Measurements from ENCODE around the gene VCL.
"Not testable (repeated sequence)": the region's sequence is repeated elsewhere in the genome, so short reads cannot be mapped to it uniquely, and the experiment has no call there.

VCL gene
- total RNA-seq, result 92.7 to 115 reads per million in 2 donors

GRCh38 chr10:73997787-73998622 lies at the start of gene VCL:
TSS of gene VCL (plus strand) at chr10:73998116. CDS start at chr10:73998208, 92 bp downstream.
- DNase-seq, result peak; percentile 93

DNA sequence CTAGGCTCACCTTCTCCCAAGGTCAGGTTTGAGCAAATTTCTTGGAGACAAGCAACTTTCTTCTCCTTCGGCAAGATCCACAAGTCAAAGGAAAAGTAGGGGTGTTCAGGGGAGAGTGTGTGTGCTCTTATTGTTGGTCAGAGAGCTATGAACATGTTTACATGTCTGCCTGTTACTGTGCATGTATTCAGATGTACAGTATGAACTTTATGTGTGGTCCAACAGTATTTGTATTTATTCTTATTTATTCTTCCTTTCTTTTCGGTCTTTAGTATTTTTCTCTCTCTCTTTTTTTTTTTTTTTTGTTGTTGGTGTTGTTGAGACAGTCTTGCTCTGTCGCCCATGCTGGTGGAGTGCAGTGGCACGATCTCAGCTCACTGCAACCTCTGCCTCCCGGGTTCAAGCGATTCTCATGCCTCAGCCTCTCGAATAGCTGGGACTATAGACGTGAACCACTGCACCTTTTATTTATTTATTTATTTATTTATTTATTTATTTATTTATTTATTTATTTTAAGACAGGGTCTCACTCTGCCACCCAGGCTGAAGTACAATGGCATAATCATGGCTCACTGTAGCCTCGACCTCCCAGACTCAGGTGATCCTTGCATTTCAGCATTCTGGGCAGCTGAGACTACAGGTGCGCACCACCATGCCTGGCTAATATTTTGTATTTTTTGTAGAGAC lies 48.8 kb upstream of the VCL start:
- DNase-seq, result no peak

DNA sequence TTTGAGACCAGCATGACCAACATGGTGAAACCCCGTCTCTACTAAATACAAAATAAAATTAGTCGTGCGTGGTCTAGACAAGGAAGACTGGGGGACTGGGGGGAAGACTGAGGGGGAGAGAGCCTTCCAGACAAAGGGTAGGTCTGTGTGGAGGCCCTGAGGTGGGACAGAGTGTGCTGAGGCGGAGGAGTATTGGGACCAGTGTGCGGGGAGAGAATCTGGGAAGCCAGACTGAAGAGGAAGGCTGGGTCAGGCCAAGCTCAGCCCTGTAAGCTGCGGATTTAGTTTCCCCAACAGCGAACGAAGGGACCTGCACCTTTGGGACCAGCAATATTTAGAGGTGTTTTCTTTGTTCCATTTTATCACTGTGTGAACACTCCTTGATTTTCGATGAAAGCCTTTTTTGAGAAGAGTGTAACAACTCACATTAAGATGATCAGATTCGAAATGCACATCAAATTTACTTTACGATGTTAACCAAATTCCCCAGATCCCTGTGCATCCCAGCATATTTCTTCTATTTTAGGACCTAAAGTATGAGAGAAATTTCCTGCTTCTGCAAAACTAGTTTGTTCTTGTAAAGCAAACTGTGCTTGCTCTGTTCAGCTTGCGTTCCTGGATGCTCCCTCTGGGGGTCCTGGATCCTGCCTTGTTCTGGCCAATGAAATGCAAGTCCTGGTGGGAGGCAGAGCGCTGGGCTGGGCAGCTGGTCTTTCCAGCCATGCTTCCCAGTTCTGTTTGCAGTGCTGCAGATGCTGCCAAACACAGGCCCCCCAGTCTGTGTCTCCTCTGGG lies 47.6 kb upstream of the VCL start:
- no peak for DNase-seq

GRCh38 chr10:73953665-73954064 lies 44.3 kb upstream of the VCL start:
- DNase-seq, result no peak

- DNase-seq, result no peak
Measured at GRCh38 chr10:73954737-73955136, 43.2 kb upstream of the VCL start.

DNA sequence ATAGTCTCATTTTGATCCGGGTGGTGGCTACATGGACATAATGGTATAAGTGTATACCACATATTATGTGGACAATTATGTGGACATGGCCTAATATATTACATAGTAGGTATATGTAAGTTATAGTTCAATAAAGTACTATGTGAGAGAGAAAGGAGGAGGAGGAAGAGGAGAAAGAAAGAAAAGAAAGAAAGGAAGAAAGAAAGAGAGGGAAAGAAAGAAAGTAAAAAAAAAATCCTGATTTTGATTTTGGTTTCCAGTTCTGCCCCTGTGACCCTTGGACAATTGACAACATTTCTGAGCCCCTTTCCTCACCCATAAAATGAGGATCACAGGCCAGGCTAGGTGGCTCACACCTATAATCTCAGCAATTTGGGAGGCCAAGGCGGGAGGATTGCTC lies 42.2 kb upstream of the VCL start:
- DNase-seq, result no peak

GRCh38 chr10:73956476-73957359 lies 41.2 kb upstream of the VCL start:
- DNase-seq, result peak; percentile 10

- no peak for DNase-seq
Measured at GRCh38 chr10:73959484-73960243, 38.3 kb upstream of the VCL start.

- no peak for DNase-seq
Measured at GRCh38 chr10:73962386-73962785, 35.5 kb upstream of the VCL start.

GRCh38 chr10:73963533-73963932 lies 34.4 kb upstream of the VCL start:
- DNase-seq, result not testable (repeated sequence)

GRCh38 chr10:73964743-73965142 lies 33.2 kb upstream of the VCL start:
- DNase-seq, result no peak

DNA sequence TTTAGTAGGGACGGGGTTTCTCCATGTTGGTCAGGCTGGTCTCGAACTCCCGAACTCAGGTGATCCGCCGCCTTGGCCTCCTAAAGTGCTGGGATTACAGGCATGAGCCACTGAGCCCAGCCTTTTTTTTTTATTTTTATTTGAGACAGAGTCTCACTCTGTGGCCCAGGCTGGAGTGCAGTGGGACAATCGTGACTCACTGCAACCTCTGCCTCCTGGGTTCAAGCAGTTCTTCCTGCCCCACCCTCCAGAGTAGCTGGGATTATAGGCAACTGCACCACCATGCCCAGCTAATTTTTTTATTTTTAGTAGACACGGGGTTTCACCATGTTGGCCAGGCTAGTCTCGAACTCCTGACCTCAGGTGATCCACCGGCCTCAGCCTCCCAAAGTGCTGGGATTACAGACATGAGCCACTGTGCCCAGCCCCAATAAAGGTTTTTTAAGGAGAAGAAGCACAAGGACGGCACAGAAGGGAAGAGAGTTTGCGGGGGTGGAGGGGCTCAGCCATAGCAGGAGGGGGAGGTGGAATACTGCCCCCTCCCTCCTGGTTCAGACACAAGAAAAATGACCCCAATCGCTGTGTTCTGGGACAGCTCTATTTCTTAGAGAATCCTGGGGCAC lies 32.5 kb upstream of the VCL start:
- not testable (repeated sequence) for DNase-seq

DNA sequence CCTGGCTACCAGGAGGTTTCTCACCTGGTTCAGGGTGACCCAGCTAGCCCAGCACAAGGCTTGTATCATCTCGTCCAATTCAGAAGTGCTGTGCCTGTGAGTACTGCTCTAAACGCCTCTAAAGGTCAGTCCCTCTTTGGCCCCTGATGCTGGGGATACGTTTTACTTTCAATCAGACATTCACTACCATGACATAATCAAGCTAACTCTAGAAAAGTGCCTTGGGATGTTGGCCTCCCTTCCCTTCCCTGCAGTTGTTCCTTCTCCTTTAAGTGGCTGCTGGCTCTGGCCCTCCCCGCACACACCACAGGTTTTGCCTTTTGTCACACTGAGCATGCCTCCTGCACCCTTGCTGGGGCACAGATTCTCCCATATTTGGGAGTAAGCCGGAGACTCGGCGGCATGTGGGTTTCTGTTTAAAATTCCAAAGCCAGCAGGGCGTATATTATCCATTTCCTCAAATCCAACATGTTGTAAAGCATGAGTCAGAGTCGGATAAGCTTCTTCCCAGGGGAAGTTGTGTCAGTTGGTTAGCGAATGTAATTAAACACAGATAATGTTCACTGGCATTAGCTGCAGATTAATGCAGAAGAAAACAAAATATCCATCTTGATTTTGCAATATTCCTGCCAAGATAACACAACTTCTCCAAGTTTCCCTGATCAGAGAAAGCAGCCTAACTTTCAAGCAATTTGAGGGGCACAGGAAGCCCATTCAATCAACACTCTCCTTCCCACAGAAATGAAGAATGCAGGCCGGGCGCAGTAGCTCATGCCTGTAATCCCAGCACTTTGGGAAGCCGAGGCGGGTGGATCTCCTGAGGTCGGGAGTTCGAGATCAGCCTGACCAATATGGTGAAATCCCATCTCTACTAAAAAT lies 31.8 kb upstream of the VCL start:
- no peak for DNase-seq

DNA sequence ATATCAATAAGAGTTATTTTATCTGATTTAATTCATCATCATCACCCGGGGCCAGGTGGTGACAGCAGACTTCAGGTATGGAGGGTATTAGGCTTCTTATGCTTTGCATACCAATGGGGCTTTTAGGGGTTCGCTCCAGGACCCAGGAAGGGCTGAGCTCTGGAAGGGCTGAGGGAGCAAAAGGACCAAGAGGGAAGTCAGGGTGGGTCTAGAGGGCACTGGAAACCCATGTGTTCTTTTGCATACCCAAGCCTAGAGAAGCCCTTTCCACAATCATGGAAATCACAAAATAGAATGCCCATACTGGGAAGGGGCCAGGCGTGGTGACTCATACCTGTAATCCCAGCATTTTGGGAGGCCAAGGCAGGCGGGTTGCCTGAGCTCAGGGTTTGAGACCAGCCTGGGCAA lies 30.9 kb upstream of the VCL start:
- no peak for DNase-seq

DNA sequence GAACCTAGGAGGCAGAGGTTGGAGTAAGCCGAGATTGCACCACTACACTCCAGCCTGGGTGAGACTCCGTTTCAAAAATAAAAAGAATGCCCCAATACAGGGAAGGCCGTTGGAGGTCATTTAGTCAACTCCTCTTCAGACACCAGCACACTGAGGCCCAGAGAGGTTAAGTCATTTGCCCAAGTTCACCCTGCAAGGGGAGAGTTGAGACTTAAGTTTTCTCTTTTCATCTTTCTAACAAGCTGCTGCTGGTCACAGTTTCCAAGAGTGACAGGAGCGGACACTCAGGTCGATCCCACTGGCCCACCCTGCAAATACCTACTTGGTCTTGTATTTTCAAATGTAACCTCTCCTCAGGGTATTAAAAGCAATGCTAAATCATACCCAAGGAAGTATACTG lies 30.4 kb upstream of the VCL start:
- DNase-seq, result no peak

DNA sequence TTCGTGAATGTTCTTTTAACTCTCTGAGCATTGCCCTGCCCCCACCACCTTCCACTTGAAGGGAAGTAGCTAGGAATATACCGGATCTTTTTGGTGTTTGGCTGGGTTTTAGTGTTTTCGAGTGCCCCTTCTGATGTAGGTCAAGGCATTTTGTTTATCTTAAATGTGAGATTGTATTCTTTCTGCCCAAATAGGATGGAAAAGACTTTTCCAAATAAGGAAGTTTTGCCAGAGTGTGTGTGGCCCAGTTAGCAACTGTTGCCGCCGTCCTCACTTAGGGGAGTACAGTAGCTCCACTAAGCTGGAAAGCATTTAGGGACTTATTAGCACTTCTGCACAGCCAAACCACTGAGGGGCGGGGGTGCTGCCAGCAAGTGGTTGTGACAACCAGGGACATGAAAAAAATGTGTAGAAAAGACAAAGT lies 29.8 kb upstream of the VCL start:
- DNase-seq, result no peak

DNA sequence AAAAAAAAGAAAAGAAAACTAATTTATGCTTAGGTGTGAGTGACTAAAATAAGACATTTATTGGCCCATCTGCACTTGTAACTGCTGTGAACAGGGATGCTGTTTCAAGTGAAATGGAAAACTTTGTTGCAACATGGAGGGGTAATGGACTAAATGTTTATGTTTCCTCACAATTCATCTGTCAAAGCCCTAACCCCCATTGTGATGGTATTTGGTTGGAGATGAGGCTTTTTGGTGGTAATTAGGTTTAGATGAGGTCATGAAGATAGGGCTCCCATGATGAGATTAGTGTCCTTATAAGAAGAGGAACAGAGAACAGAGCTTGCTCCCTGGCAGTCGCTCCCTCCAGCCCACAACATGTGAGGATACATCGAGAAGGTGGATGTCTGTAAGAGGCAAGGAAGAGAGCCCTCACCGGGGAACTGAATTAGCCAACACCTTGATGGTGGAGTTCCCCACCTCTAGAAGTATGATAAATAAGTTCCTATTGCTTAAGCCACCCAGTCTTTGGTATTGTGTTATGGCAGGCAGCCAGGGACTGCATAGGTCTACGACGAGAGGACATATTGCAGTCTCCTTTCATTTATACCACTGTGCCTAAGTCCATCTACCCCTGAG lies 28.6 kb upstream of the VCL start:
- DNase-seq, result no peak

- DNase-seq, result no peak
Measured at GRCh38 chr10:73970845-73971244, 27.1 kb upstream of the VCL start.

GRCh38 chr10:73971636-73972354 lies 26.1 kb upstream of the VCL start:
- DNase-seq, result no peak
